ENCODE measurements around the gene PTPRM.

PTPRM gene

DNA sequence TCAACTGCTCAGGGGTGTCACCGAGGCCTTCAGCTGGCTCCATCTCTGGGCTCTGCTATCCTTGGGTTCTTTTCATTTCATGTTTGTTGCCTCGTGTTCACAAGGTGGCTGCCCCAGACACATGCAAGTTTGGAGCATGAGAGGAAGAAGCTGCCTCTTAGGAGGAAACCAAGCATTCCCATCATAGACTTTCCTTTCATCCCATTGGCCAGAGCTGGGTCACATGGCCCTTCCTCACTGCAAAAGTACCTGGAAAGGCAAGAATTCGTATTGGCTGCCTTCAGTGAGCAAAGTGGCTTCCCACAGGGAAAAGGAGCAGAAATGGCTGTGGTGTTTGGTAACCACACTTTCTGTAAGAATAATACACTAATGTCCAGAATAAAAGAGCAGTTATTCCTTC lies 886.4 kb downstream of the PTPRM start:
- DNase-seq (ENCODE audit: low read depth in 1 of 2, low spot score in 1 of 2), result no peak

DNA sequence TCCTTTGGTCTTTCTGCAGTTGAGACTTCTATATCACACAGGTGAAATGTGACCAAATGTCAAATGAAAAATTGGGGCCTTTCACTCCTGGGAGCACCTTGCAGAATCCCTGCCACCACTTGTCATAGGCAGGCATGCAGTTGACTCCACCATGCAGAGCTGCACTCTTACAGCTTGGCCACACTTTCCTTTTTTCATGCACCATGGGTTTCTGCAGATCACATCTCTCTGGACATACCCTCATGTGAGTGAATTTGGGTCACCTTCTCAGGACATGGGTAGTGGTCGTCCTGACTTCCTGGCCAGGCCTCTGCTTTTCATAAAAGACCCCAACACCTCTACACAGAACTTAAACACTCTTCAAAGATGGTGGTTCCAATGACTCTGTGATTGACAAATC lies 887.0 kb downstream of the PTPRM start:
- no peak for DNase-seq (ENCODE audit: low read depth in 1 of 2, low spot score in 1 of 2)

- no peak for DNase-seq (ENCODE audit: low read depth in 1 of 2, low spot score in 1 of 2)
These were observed 888.8 kb downstream of the PTPRM start for GRCh38 chr18:8455661-8456614.

Data from activated CD4-positive, alpha-beta T cell treated with anti-CD3 and anti-CD28 coated beads, Interleukin-2, amount 50 U/mL, for 24 hours (primary cell).